ENCODE results near the gene DENND1A.

DENND1A gene

DNA sequence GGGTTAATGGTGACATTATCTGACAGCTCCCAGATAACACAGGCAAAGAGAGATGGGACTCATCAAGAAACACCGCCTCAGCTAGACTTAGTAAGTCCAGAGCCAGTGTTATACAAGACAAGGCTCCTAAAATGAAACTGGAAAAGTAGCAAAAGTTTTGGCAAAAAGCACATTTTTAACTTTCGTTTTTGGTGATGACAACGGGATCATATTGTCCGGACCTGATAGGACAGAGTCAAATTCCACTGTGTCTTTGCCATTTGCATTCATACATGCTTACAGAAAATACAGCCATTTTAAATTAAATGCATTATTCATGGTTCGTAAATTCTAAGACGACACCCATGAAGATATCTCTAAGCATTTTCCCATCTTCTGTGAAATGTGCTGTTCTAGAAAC, 421.9 kb downstream of the DENND1A start:
- TF ChIP-seq, protein P1, sequence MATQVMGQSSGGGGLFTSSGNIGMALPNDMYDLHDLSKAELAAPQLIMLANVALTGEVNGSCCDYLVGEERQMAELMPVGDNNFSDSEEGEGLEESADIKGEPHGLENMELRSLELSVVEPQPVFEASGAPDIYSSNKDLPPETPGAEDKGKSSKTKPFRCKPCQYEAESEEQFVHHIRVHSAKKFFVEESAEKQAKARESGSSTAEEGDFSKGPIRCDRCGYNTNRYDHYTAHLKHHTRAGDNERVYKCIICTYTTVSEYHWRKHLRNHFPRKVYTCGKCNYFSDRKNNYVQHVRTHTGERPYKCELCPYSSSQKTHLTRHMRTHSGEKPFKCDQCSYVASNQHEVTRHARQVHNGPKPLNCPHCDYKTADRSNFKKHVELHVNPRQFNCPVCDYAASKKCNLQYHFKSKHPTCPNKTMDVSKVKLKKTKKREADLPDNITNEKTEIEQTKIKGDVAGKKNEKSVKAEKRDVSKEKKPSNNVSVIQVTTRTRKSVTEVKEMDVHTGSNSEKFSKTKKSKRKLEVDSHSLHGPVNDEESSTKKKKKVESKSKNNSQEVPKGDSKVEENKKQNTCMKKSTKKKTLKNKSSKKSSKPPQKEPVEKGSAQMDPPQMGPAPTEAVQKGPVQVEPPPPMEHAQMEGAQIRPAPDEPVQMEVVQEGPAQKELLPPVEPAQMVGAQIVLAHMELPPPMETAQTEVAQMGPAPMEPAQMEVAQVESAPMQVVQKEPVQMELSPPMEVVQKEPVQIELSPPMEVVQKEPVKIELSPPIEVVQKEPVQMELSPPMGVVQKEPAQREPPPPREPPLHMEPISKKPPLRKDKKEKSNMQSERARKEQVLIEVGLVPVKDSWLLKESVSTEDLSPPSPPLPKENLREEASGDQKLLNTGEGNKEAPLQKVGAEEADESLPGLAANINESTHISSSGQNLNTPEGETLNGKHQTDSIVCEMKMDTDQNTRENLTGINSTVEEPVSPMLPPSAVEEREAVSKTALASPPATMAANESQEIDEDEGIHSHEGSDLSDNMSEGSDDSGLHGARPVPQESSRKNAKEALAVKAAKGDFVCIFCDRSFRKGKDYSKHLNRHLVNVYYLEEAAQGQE (IDR thresholded peaks at IDR 0.05; ENCODE audit: insufficient read depth in 1 of 2, low read depth in 2 of 2, low read length in 2 of 2) = no peak
- no peak for TF ChIP-seq POLR2AphosphoS5 (IDR thresholded peaks at IDR 0.05; ENCODE audit: low read depth, low read length)
- TF ChIP-seq TAF1 (IDR thresholded peaks at IDR 0.05; ENCODE audit: borderline replicate concordance, insufficient read depth, low read length) = no peak
- no peak for TF ChIP-seq FOXP2 (optimal IDR thresholded peaks at IDR 0.05; ENCODE audit: borderline replicate concordance, extremely low read depth, extremely low read length, insufficient read depth)
- no peak for TF ChIP-seq SIN3A (IDR thresholded peaks at IDR 0.05; ENCODE audit: borderline replicate concordance, insufficient read depth, low read length)

DNA sequence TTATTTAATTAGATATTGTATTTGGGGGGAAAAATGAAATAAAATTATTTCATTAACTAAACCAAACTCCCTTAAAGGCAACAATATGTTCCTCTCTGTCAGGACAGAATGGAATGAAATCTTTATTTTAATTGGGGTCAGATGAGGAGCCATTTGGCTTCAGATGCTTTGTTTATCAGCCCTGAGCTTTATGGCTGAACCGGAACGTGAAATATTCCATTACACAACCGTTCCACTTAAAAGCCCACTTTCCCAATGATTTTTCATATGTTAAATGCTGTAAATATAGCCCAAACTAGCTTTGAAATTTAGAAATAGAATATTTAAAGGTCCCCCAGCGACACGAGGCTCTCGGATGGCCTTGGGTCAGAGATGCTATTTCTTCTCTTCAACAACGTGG, 424.4 kb downstream of the DENND1A start:
- TF ChIP-seq TAF1 (IDR thresholded peaks at IDR 0.05; ENCODE audit: borderline replicate concordance, insufficient read depth, low read length) (no peak), POLR2AphosphoS5 (IDR thresholded peaks at IDR 0.05; ENCODE audit: low read depth, low read length) (no peak), SIN3A (IDR thresholded peaks at IDR 0.05; ENCODE audit: borderline replicate concordance, insufficient read depth, low read length) (no peak), FOXP2 (optimal IDR thresholded peaks at IDR 0.05; ENCODE audit: borderline replicate concordance, extremely low read depth, extremely low read length, insufficient read depth) (no peak)

- TF ChIP-seq, protein P1 (IDR thresholded peaks at IDR 0.05; ENCODE audit: insufficient read depth in 1 of 2, low read depth in 2 of 2, low read length in 2 of 2) = no peak
Observed at GRCh38 chr9:123500336-123500735, 429.6 kb downstream of the DENND1A start.

- TF ChIP-seq FOXP2 (optimal IDR thresholded peaks at IDR 0.05; ENCODE audit: borderline replicate concordance, extremely low read depth, extremely low read length, insufficient read depth) (no peak), POLR2AphosphoS5 (IDR thresholded peaks at IDR 0.05; ENCODE audit: low read depth, low read length) (no peak), TAF1 (IDR thresholded peaks at IDR 0.05; ENCODE audit: borderline replicate concordance, insufficient read depth, low read length) (no peak), SIN3A (IDR thresholded peaks at IDR 0.05; ENCODE audit: borderline replicate concordance, insufficient read depth, low read length) (no peak)
- TF ChIP-seq, protein P1 (IDR thresholded peaks at IDR 0.05; ENCODE audit: insufficient read depth in 1 of 2, low read depth in 2 of 2, low read length in 2 of 2) = no peak
Observed at GRCh38 chr9:123497830-123498229, 432.1 kb downstream of the DENND1A start.

DNA sequence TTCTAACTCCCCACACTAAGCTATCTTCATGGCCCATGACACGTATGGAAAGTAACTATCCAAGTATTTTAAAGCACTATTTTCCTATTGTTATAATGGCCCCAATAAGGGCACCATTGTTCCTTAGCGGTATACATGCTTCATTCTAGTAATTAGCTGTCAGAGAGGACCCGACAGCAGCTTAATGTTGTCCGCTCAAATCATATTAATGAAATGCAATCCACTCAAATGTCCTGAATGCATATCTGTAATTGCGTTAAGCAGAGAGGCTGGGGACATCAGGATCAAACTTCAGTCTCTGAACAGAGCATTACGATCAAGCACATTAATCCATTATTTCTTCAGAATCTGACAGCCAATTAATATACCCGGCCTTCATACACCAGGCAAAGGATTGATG, 434.2 kb downstream of the DENND1A start:
- TF ChIP-seq TAF1 (IDR thresholded peaks at IDR 0.05; ENCODE audit: borderline replicate concordance, insufficient read depth, low read length) (no peak), FOXP2 (optimal IDR thresholded peaks at IDR 0.05; ENCODE audit: borderline replicate concordance, extremely low read depth, extremely low read length, insufficient read depth) (no peak), SIN3A (IDR thresholded peaks at IDR 0.05; ENCODE audit: borderline replicate concordance, insufficient read depth, low read length) (no peak)

DNA sequence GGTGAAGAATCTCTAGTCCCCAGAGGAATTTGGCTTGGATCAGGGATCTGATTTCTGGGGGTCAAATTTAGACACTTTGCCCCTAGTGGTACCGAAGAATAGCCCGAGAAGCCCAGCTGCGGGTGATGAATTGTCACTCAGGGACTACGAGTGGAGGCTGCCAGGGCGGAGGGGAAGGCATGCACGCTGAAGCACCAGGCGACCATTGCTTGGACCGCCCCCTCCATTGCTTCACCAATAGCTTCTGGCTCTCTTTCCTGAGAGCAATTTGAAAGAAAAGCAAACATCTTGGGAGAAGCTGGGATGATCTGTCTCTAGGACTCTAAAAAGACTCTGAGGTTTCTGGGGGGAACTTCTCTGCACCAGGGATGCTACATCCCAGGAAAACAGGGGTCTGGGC, 436.3 kb downstream of the DENND1A start:
- TF ChIP-seq FOXP2 (optimal IDR thresholded peaks at IDR 0.05; ENCODE audit: borderline replicate concordance, extremely low read depth, extremely low read length, insufficient read depth) (no peak), SIN3A (IDR thresholded peaks at IDR 0.05; ENCODE audit: borderline replicate concordance, insufficient read depth, low read length) (no peak), TAF1 (IDR thresholded peaks at IDR 0.05; ENCODE audit: borderline replicate concordance, insufficient read depth, low read length) (no peak), POLR2AphosphoS5 (IDR thresholded peaks at IDR 0.05; ENCODE audit: low read depth, low read length) (no peak)
- TF ChIP-seq, protein P1 (IDR thresholded peaks at IDR 0.05; ENCODE audit: insufficient read depth in 1 of 2, low read depth in 2 of 2, low read length in 2 of 2) = no peak

Measured in PFSK-1 (cell line).